B cell (primary cell): ENCODE measurements around the gene MRPL17. TPM values are rescaled to one million over a fixed set of nuclear protein-coding genes. Genes with fewer than 3 reads are reported as not detected.

Experiments
- ATAC-seq: fragments of 200-7000 bp; cut with Tn5 transposase; one replicate; pipeline ENCODE4 v1.10.0; 2021; ENCODE audit warnings: low read depth, mild to moderate bottlenecking, moderate number of reproducible peaks, moderate library complexity
- CTCF ChIA-PET: fragments of 350-600 bp; sonication (Branson Sonifier 250); formaldehyde crosslinking; loops from one replicate; lab custom pipeline; 2021; ENCODE audit warnings: antibody characterized with exemption, inconsistent platforms; lab: Charles Lee
- POLR2A ChIA-PET: fragments of 350-600 bp; sonication (Branson Sonifier 250); formaldehyde crosslinking; loops from one replicate; lab custom pipeline; 2021; ENCODE audit warnings: antibody characterized with exemption; lab: Charles Lee
- DNase-seq: peaks from one replicate; pipeline ENCODE4 v3.0.0; 2013
- H2AFZ ChIP-seq: 2 replicates; pipeline ENCODE4 v1.6.1; 2012; ENCODE audit warnings: mild to moderate bottlenecking, low read depth, low read length; ENCODE audit not compliant: insufficient read depth, poor library complexity, severe bottlenecking
- H3K27ac ChIP-seq, 2 donors: 1 replicate in 1 of 2; 2 replicates in 1 of 2; pipeline ENCODE4 v1.5.1; 2012 to 2013; ENCODE audit warnings: low read length in 2 of 2, mild to moderate bottlenecking in 2 of 2, moderate library complexity in 1 of 2
- H3K27me3 ChIP-seq, 4 experiments: fragments of 200-600 bp in 1 of 4; sonication (generic) in 1 of 4; replicated peaks in 1 of 4; 1 replicate in 2 of 4; 2 replicates in 2 of 4; pipeline versions ENCODE4 v1.6.1 to v1.7.0; 2013 to 2016; ENCODE audit warnings: low read length in 3 of 4, mild to moderate bottlenecking in 2 of 4, mixed read lengths in 1 of 4, moderate library complexity in 1 of 4; ENCODE audit not compliant: insufficient read depth in 4 of 4, control insufficient read depth in 3 of 4; ENCODE audit errors: control extremely low read depth in 1 of 4
- H3K36me3 ChIP-seq, 2 experiments: replicated peaks in 1 of 2; 1 replicate in 1 of 2; 2 replicates in 1 of 2; pipeline versions ENCODE4 v1.6.1 to v1.7.1; 2013; ENCODE audit warnings: low read length in 1 of 2; ENCODE audit not compliant: insufficient read depth in 2 of 2, control insufficient read depth in 1 of 2; ENCODE audit errors: control extremely low read depth in 1 of 2, extremely low read depth in 1 of 2
- H3K4me1 ChIP-seq, 2 donors: fragments of 200-600 bp in 1 of 2; sonication (generic) in 1 of 2; 1 replicate in 1 of 2; 2 replicates in 1 of 2; pipeline versions ENCODE4 v1.5.1 to v1.6.1; 2013 to 2017; ENCODE audit warnings: low read length in 2 of 2; ENCODE audit not compliant: control insufficient read depth in 2 of 2, insufficient read depth in 2 of 2
- H3K4me2 ChIP-seq: replicated peaks from 2 replicates; pipeline ENCODE3; 2012; ENCODE audit warnings: mild to moderate bottlenecking, low read depth, low read length; ENCODE audit not compliant: poor library complexity, severe bottlenecking
- H3K4me3 ChIP-seq, 5 experiments: fragments of 200-600 bp in 1 of 5; sonication (generic) in 1 of 5; 1 replicate in 3 of 5; 2 replicates in 2 of 5; pipeline versions ENCODE4 v1.5.1 to v1.7.0; 2011 to 2016; ENCODE audit warnings: low read length in 4 of 5, mild to moderate bottlenecking in 4 of 5, low read depth in 2 of 5, control low read depth in 1 of 5, moderate library complexity in 1 of 5; ENCODE audit not compliant: insufficient read depth in 1 of 5; ENCODE audit errors: control extremely low read depth in 1 of 5, extremely low read depth in 1 of 5
- H3K79me2 ChIP-seq: fragments of 200-600 bp; sonication (generic); one replicate; pipeline ENCODE4 v1.6.0; 2016; ENCODE audit warnings: low read length; ENCODE audit not compliant: control insufficient read depth, insufficient read depth
- H3K9ac ChIP-seq: fragments of 200-600 bp; sonication (generic); 2 replicates; pipeline ENCODE4 v1.6.1; 2017; ENCODE audit warnings: mild to moderate bottlenecking, low read length, moderate library complexity
- H3K9me3 ChIP-seq, 3 donors: one replicate each; pipeline versions ENCODE4 v1.6.1 to v1.7.1; 2013; ENCODE audit warnings: low read length in 2 of 3; ENCODE audit not compliant: control insufficient read depth in 2 of 3, insufficient read depth in 1 of 3; ENCODE audit errors: control extremely low read depth in 1 of 3
- H4K20me1 ChIP-seq: 2 replicates; pipeline ENCODE4 v1.6.0; 2012; ENCODE audit warnings: mild to moderate bottlenecking, low read length; ENCODE audit not compliant: insufficient read depth, control insufficient read depth, poor library complexity, severe bottlenecking
- H3K27ac Mint-ChIP-seq: one replicate; pipeline ENCODE4 v1.8.0; 2021; ENCODE audit warnings: mixed read lengths
- H3K27me3 Mint-ChIP-seq: one replicate; pipeline ENCODE4 v1.8.0; 2021; ENCODE audit warnings: mixed read lengths
- H3K4me1 Mint-ChIP-seq: one replicate; pipeline ENCODE4 v1.8.0; 2021; ENCODE audit warnings: mixed read lengths
- H3K4me3 Mint-ChIP-seq: one replicate; pipeline ENCODE4 v1.8.0; 2021; ENCODE audit warnings: mixed read lengths
- H3K9me3 Mint-ChIP-seq: one replicate; pipeline ENCODE4 v1.8.0; 2022; ENCODE audit warnings: mixed read lengths; ENCODE audit not compliant: insufficient read depth
- CTCF ChIP-seq: fragments of 200-600 bp; IDR thresholded peaks from one replicate; pipeline ENCODE4 v1.8.0; 2022; ENCODE audit warnings: antibody characterized with exemption, mild to moderate bottlenecking
- EZH2 ChIP-seq: IDR thresholded peaks from 2 replicates; pipeline ENCODE4 v1.6.1; 2012; ENCODE audit warnings: borderline replicate concordance, low read depth, mild to moderate bottlenecking, moderate library complexity, low read length; ENCODE audit not compliant: insufficient read depth, poor library complexity, severe bottlenecking
- WGBS: methylation state at CpG from one replicate; pipeline ENCODE4 v1.1.5; 2013; ENCODE audit warnings: missing lambda C conversion rate; ENCODE audit not compliant: insufficient coverage; 5-methylcytosine and 5-hydroxymethylcytosine counted together
- intact Hi-C: fragments of 100-400 bp; cut with micrococcal nuclease; formaldehyde crosslinking; loops from one replicate; pipeline ENCODE4 v1.10.0; 2022
- polyA plus RNA-seq: library from polyadenylated mRNA; depleted of rRNA; stranded (reverse); fragments of >200 nt; gene quantifications from 2 replicates; pipeline ENCODE4 v1.2.3, GENCODE V29; 2012
- total RNA-seq, 2 donors: library from RNA; stranded (reverse); fragments of 120-200 nt in 1 of 2; gene quantifications; 1 replicate in 1 of 2; 2 replicates in 1 of 2; pipeline versions ENCODE4 v1.2.3 to v1.2.4, GENCODE V29; 2013 to 2022

MRPL17 gene
- total and polyA plus RNA-seq, 2 donors (not counting 1 experiment from before 2014, with no cell fraction given): 9.9 to 18.2 TPM

DNA sequence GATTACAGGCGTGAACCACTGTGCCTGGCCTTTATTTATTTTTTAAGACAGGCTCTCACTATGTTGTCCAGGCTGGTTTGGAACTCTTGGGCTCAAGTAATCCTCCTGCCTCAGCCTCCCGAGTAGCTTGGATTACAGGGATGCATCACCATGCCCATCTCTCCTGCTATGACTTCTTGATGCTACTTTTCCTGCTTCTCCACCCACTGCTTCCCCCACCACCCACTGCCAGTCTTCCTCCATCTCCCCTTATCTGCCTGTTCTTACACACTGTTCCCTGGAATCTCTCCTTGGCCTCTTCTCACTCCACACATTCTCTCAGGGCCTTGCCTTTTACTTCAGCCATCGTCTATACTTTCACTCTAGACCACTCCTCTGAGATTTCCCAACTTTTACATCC is 46.7 kb downstream of the MRPL17 start:
- CTCF ChIA-PET: no interaction called here

GRCh38 chr11:6635082-6635932 is 47.8 kb downstream of the MRPL17 start:
- ChIA-PET POLR2A (interaction anchor here (1.1 kb wide), 1 partner anchor 22 kb away, joined by 3 read pairs; no protein-coding TSS in a partner anchor), CTCF (interaction anchor here (0.5 kb wide), 1 partner anchor 30 kb away, joined by 3 read pairs; no protein-coding TSS in a partner anchor)
- no peak for ATAC-seq
- no peak for TF ChIP-seq CTCF
- TF ChIP-seq EZH2: no peak
- no peak overlapping the region for H3K27ac ChIP-seq
- H3K27me3 ChIP-seq: no peaks in the 10 kb centered on the region
- no peak for DNase-seq
- H2AFZ ChIP-seq: no peak overlapping the region
- H3K4me1 ChIP-seq: peaks cover 0 to 3% of the 10 kb centered on the region in 2 donors
- H3K9me3 Mint-ChIP-seq: no peaks in the 10 kb centered on the region
- no peaks in the 10 kb centered on the region for H3K79me2 ChIP-seq
- H3K4me3 ChIP-seq: no peak overlapping the region
- H3K9me3 ChIP-seq: no peaks in the 10 kb centered on the region
- intact Hi-C loops: no loop called here
- H4K20me1 ChIP-seq: no peaks in the 10 kb centered on the region
- no peak overlapping the region for H3K4me3 Mint-ChIP-seq
- 33% methylated on average over 4 of the region's 10 CpGs for WGBS
- H3K27me3 Mint-ChIP-seq: no peaks in the 10 kb centered on the region
- no peak overlapping the region for H3K4me2 ChIP-seq
- peak overlapping the region; percentile 18 for H3K27ac Mint-ChIP-seq
- H3K36me3 ChIP-seq: no peaks in the 10 kb centered on the region
- no peak overlapping the region for H3K9ac ChIP-seq
- H3K4me1 Mint-ChIP-seq: no peaks in the 10 kb centered on the region

More for the DNA sequence above, 46.7 kb downstream of the MRPL17 start:
- H3K4me2 ChIP-seq: no peak overlapping the region
- no peak for TF ChIP-seq EZH2
- ATAC-seq (no peak), DNase-seq (no peak)
- no peak overlapping the region for H3K9ac ChIP-seq
- no peak overlapping the region for H3K4me3 Mint-ChIP-seq
- H2AFZ ChIP-seq: no peak overlapping the region
- no peak overlapping the region for H3K27ac ChIP-seq
- H3K4me3 ChIP-seq: no peak overlapping the region
- H4K20me1 ChIP-seq: no peaks in the 10 kb centered on the region
- no peak overlapping the region for H3K27ac Mint-ChIP-seq
- no peaks in the 10 kb centered on the region for H3K36me3 ChIP-seq
- H3K4me1 Mint-ChIP-seq: no peaks in the 10 kb centered on the region
- 89% methylated on average over 3 of the region's 3 CpGs for WGBS
- no peaks in the 10 kb centered on the region for H3K27me3 Mint-ChIP-seq
- H3K9me3 Mint-ChIP-seq: no peaks in the 10 kb centered on the region
- H3K9me3 ChIP-seq: no peaks in the 10 kb centered on the region
- peaks cover 0 to 3% of the 10 kb centered on the region in 2 donors for H3K4me1 ChIP-seq
- POLR2A ChIA-PET: no interaction called here
- H3K79me2 ChIP-seq: no peaks in the 10 kb centered on the region
- intact Hi-C loops: no loop called here
- no peaks in the 10 kb centered on the region for H3K27me3 ChIP-seq
